Activated CD8-positive, alpha-beta T cell treated with anti-CD3 and anti-CD28 coated beads for 36 hours (primary cell): Measurements from ENCODE around the gene SNX25. TPM values are rescaled to one million over a fixed set of nuclear protein-coding genes. Genes with fewer than 3 reads are reported as not detected.
A peak's percentile ranks its signal among the peaks of the same experiment; 100 is the strongest.

Experiments
- ATAC-seq: fragments of 200-7000 bp; cut with Tn5 transposase; one replicate; pipeline ENCODE4 v1.10.0; 2021; ENCODE audit warnings: mild to moderate bottlenecking, moderate library complexity
- CTCF ChIA-PET: fragments of 350-600 bp; sonication (Branson Sonifier 250); formaldehyde crosslinking; loops from one replicate; lab custom pipeline; 2021; ENCODE audit warnings: antibody characterized with exemption; lab: Charles Lee
- POLR2A ChIA-PET: fragments of 350-600 bp; sonication (Branson Sonifier 250); formaldehyde crosslinking; loops from one replicate; lab custom pipeline; 2021; ENCODE audit warnings: antibody characterized with exemption; lab: Charles Lee
- DNase-seq: peaks from one replicate; pipeline ENCODE4 v3.0.0-alpha.2; 2020
- H3K27ac Mint-ChIP-seq: one replicate; pipeline ENCODE4 v1.8.0; 2021; ENCODE audit warnings: mild to moderate bottlenecking, mixed read lengths
- H3K27me3 Mint-ChIP-seq: one replicate; pipeline ENCODE4 v1.8.0; 2021; ENCODE audit warnings: mixed read lengths
- H3K36me3 Mint-ChIP-seq: one replicate; pipeline ENCODE4 v1.8.0; 2021; ENCODE audit warnings: low read depth, mixed read lengths
- H3K4me1 Mint-ChIP-seq: one replicate; pipeline ENCODE4 v1.8.0; 2021; ENCODE audit warnings: low read depth, mixed read lengths
- H3K4me3 Mint-ChIP-seq: one replicate; pipeline ENCODE4 v1.8.0; 2021; ENCODE audit warnings: mild to moderate bottlenecking, moderate library complexity, mixed read lengths
- H3K9me3 Mint-ChIP-seq: one replicate; pipeline ENCODE4 v1.8.0; 2021; ENCODE audit warnings: mixed read lengths
- CTCF ChIP-seq: fragments of 200-600 bp; IDR thresholded peaks from one replicate; pipeline ENCODE4 v1.8.0; 2022; ENCODE audit warnings: antibody characterized with exemption, mild to moderate bottlenecking
- intact Hi-C: fragments of 100-400 bp; cut with micrococcal nuclease; formaldehyde crosslinking; loops from one replicate; pipeline ENCODE4 v1.10.0; 2022
- total RNA-seq, 2 experiments: library from RNA; stranded (reverse); gene quantifications; one replicate each; pipeline ENCODE4 v1.2.3, GENCODE V29; 2021

SNX25 gene
- total RNA-seq, 2 experiments from 2014 or later = 24.0 to 24.3 TPM

- Mint-ChIP-seq H3K4me3 (no peak overlapping the region), H3K27ac (no peak overlapping the region), H3K36me3 (peaks cover 5% of the 10 kb centered on the region), H3K27me3 (no peaks in the 10 kb centered on the region), H3K9me3 (no peaks in the 10 kb centered on the region), H3K4me1 (peaks cover 15% of the 10 kb centered on the region)
- CTCF ChIA-PET = no interaction called here
- no peak for DNase-seq
- ATAC-seq = no peak
- intact Hi-C loops = no loop called here
- no peak for TF ChIP-seq CTCF
- POLR2A ChIA-PET = interaction anchor here (1.2 kb wide), 1 partner anchor 57 kb away, joined by 4 read pairs; no protein-coding TSS in a partner anchor
Measured at GRCh38 chr4:185221912-185222311, 12.5 kb downstream of the SNX25 start.

GRCh38 chr4:185222598-185222997 lies 13.2 kb downstream of the SNX25 start:
- H3K4me1 Mint-ChIP-seq = peaks cover 12% of the 10 kb centered on the region
- ChIA-PET CTCF (no interaction called here), POLR2A (interaction anchor here (1.2 kb wide), 1 partner anchor 57 kb away, joined by 4 read pairs; no protein-coding TSS in a partner anchor)
- no peak for TF ChIP-seq CTCF
- H3K27ac Mint-ChIP-seq = no peak overlapping the region
- H3K9me3 Mint-ChIP-seq = no peaks in the 10 kb centered on the region
- intact Hi-C loops = no loop called here
- DNase-seq = no peak
- H3K36me3 Mint-ChIP-seq = peaks cover 5% of the 10 kb centered on the region
- no peaks in the 10 kb centered on the region for H3K27me3 Mint-ChIP-seq
- no peak overlapping the region for H3K4me3 Mint-ChIP-seq
- ATAC-seq = no peak

- DNase-seq = no peak
- peak; percentile 22 for TF ChIP-seq CTCF
- no peak for ATAC-seq
- CTCF ChIA-PET = no interaction called here
- H3K9me3 Mint-ChIP-seq = no peaks in the 10 kb centered on the region
- peaks cover 5% of the 10 kb centered on the region for H3K36me3 Mint-ChIP-seq
- POLR2A ChIA-PET = no interaction called here
- no peak overlapping the region for H3K27ac Mint-ChIP-seq
- H3K4me1 Mint-ChIP-seq = peaks cover 8% of the 10 kb centered on the region
- intact Hi-C loops = no loop called here
- no peaks in the 10 kb centered on the region for H3K27me3 Mint-ChIP-seq
- no peak overlapping the region for H3K4me3 Mint-ChIP-seq
Measured at GRCh38 chr4:185224597-185224996, 15.2 kb downstream of the SNX25 start.

GRCh38 chr4:185225940-185226339 lies 16.5 kb downstream of the SNX25 start:
- ChIA-PET CTCF (interaction anchor here (1.0 kb wide), 1 partner anchor 60 kb away, joined by 3 read pairs; no protein-coding TSS in a partner anchor), POLR2A (no interaction called here)
- H3K4me1 Mint-ChIP-seq = peaks cover 4% of the 10 kb centered on the region
- no peak overlapping the region for H3K4me3 Mint-ChIP-seq
- H3K9me3 Mint-ChIP-seq = no peaks in the 10 kb centered on the region
- no peak for ATAC-seq
- H3K27ac Mint-ChIP-seq = no peak overlapping the region
- intact Hi-C loops = no loop called here
- DNase-seq = no peak
- no peak for TF ChIP-seq CTCF
- H3K27me3 Mint-ChIP-seq = no peaks in the 10 kb centered on the region
- peaks cover 5% of the 10 kb centered on the region for H3K36me3 Mint-ChIP-seq

- Mint-ChIP-seq H3K27ac (no peak overlapping the region), H3K4me3 (no peak overlapping the region), H3K27me3 (no peaks in the 10 kb centered on the region), H3K4me1 (no peaks in the 10 kb centered on the region), H3K36me3 (no peaks in the 10 kb centered on the region), H3K9me3 (no peaks in the 10 kb centered on the region)
- ATAC-seq = no peak
- no peak for TF ChIP-seq CTCF
- ChIA-PET CTCF (interaction anchor here (1.0 to 1.4 kb wide), 2 partner anchors 15 to 75 kb away, joined by 4 read pairs; no protein-coding TSS in a partner anchor), POLR2A (no interaction called here)
- no peak for DNase-seq
- intact Hi-C loops = no loop called here
Measured at GRCh38 chr4:185227131-185227551, 17.7 kb downstream of the SNX25 start.
